Esophagus muscularis mucosa (tissue), 4 donors: ENCODE measurements around the gene ZNF750. TPM values are rescaled to one million over a fixed set of nuclear protein-coding genes. Genes with fewer than 3 reads are reported as not detected.

Experiments
- DNase-seq: peaks from one replicate; pipeline ENCODE4 v3.0.0-alpha.2; 2017; ENCODE audit errors: extremely low spot score
- H3K27ac ChIP-seq, 4 donors: fragments of 200-600 bp; sonication (generic); replicated peaks in 1 of 4; 1 replicate in 3 of 4; 2 replicates in 1 of 4; pipeline ENCODE4 v1.5.1; 2016 to 2019; ENCODE audit warnings: mild to moderate bottlenecking in 1 of 4
- H3K27me3 ChIP-seq, 4 donors: fragments of 200-600 bp; sonication (generic); one replicate each; pipeline versions ENCODE4 v1.5.1 to v1.6.0; 2016 to 2019
- H3K36me3 ChIP-seq, 4 donors: fragments of 200-600 bp; sonication (generic); one replicate each; pipeline ENCODE4 v1.5.1; 2016 to 2019
- H3K4me1 ChIP-seq, 4 donors: fragments of 200-600 bp; sonication (generic); one replicate each; pipeline ENCODE4 v1.5.1; 2016 to 2019
- H3K4me3 ChIP-seq, 4 donors: fragments of 200-600 bp; sonication (generic); 1 replicate in 2 of 4; 2 replicates in 2 of 4; pipeline ENCODE4 v1.5.1; 2016 to 2019; ENCODE audit warnings: mild to moderate bottlenecking in 4 of 4, moderate library complexity in 1 of 4
- H3K9me3 ChIP-seq, 4 donors: fragments of 200-600 bp; sonication (generic); 1 replicate in 3 of 4; 2 replicates in 1 of 4; pipeline ENCODE4 v1.5.1; 2016 to 2019
- EP300 ChIP-seq: sonication (generic); formaldehyde crosslinking; IDR thresholded peaks from one replicate; pipeline ENCODE4 v1.6.1; 2017; ENCODE audit warnings: antibody characterized with exemption
- POLR2A ChIP-seq: fragments of 450-650 bp; IDR thresholded peaks from one replicate; pipeline ENCODE4 v1.6.1; 2017; ENCODE audit warnings: antibody characterized with exemption, moderate library complexity, mild to moderate bottlenecking, low read depth
- POLR2AphosphoS5 ChIP-seq, 2 donors: sonication (generic); formaldehyde crosslinking; IDR thresholded peaks; one replicate each; pipeline ENCODE4 v1.6.1; 2017; ENCODE audit warnings: antibody characterized with exemption in 2 of 2
- WGBS: methylation state at CpG from one replicate; pipeline ENCODE4 v1.1.5; 2018; 5-methylcytosine and 5-hydroxymethylcytosine counted together
- intact Hi-C: fragments of 100-400 bp; cut with DNase I; formaldehyde crosslinking; loops from one replicate; pipeline ENCODE4 v1.15.1; 2023
- total RNA-seq, 4 donors: library from RNA; depleted of rRNA; stranded (reverse); fragments of >200 nt; gene quantifications; one replicate each; pipeline versions ENCODE4 v1.1.0 to v1.2.1, GENCODE V29; 2016
- TF ChIP-seq, protein P1 (sequence below), 3 experiments: fragments of 200-600 bp in 2 of 3; fragments of 450-650 bp in 1 of 3; sonication (generic) in 2 of 3; IDR thresholded peaks; one replicate each; pipeline ENCODE4 v1.5.1; 2017 to 2019; ENCODE audit warnings: antibody characterized with exemption in 3 of 3, mild to moderate bottlenecking in 2 of 3, moderate library complexity in 1 of 3

Gene ZNF750
- total RNA-seq, 4 donors from 2014 or later: not detected

DNA sequence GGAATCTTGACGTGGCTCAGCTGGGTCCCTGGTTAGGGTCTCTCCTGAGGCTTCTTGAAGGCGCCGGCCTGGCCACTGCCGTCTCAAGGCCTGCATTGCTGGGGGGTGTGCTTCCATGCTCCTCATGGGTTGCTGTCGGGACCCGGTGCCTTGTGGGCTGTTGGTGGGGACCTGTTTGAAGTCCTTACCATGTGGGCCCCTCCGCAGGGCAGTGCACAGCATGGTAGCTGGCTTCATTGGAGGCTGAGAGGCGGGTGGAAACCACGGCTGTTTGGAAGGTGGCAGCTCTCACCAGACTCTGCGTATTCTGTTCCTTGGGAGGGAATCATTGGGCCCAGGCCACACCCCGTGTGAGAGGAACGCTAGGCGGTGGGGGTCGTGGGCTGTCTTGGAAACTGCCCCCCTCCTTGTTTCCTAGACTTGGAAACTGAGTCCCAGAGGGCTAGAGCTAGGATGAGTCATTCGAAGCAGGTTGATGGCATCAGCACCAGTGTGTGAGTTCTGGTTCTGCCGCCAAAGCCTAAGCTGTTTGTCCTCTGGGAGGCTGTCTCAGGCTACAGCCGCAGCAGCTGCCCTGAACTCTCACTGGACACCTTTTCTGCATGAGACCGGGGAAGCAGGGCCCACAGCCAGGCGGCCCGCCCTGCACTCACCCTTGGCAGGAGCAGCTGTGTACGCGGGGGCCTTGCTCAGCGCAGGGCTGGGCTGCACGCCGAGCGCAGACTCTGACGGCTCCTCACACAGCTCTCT lies 35.2 kb downstream of the ZNF750 start:
- intact Hi-C loops: no loop called here
- peaks cover 34 to 53% (median 41%) of the 10 kb centered on the region in 4 donors for H3K4me1 ChIP-seq
- peak; percentile 93 for DNase-seq
- 71% methylated on average over 13 of the region's 27 CpGs for WGBS
- TF ChIP-seq POLR2A (no peak), POLR2AphosphoS5 (IDR thresholded peaks at IDR 0.05) (peak; percentile 68 to 87), EP300 (no peak)
- TF ChIP-seq, protein P1, sequence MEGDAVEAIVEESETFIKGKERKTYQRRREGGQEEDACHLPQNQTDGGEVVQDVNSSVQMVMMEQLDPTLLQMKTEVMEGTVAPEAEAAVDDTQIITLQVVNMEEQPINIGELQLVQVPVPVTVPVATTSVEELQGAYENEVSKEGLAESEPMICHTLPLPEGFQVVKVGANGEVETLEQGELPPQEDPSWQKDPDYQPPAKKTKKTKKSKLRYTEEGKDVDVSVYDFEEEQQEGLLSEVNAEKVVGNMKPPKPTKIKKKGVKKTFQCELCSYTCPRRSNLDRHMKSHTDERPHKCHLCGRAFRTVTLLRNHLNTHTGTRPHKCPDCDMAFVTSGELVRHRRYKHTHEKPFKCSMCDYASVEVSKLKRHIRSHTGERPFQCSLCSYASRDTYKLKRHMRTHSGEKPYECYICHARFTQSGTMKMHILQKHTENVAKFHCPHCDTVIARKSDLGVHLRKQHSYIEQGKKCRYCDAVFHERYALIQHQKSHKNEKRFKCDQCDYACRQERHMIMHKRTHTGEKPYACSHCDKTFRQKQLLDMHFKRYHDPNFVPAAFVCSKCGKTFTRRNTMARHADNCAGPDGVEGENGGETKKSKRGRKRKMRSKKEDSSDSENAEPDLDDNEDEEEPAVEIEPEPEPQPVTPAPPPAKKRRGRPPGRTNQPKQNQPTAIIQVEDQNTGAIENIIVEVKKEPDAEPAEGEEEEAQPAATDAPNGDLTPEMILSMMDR (IDR thresholded peaks at IDR 0.05): no peak
- no peak overlapping the region for H3K4me3 ChIP-seq
- peaks cover 0 to 52% (median 38%) of the 10 kb centered on the region in 4 donors for H3K36me3 ChIP-seq
- H3K9me3 ChIP-seq: no peaks in the 10 kb centered on the region
- H3K27me3 ChIP-seq: no peaks in the 10 kb centered on the region
- H3K27ac ChIP-seq: peak overlapping the region; percentile 73 to 80 (median 76)

DNA sequence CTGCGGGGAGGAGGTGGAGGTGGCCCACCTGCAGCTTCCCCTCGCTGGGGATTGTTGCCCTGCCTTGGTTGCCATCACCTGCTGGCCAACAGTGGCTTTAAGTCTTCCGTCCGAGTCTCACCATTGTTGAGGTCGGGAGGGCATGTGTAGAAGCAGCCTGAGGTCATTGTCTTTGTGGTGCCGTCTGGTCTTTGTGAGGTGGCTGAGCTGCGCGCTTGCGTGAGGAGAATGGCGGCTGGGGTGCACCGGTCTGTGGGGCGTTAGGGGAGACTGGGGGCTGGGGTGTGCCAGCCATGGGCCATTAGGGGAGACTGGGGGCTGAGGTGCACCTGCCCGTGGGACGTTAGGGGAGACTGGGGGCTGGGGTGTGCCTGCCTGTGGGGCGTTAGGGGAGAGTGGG lies 36.2 kb downstream of the ZNF750 start:
- Histone ChIP-seq H3K27me3 (no peaks in the 10 kb centered on the region), H3K36me3 (peaks cover 0 to 55% (median 40%) of the 10 kb centered on the region in 4 donors), H3K4me3 (no peak overlapping the region), H3K27ac (peak overlapping the region in 2 of 4 donors; percentile 77 to 80), H3K4me1 (peaks cover 34 to 48% (median 36%) of the 10 kb centered on the region in 4 donors), H3K9me3 (no peaks in the 10 kb centered on the region)
- DNase-seq: no peak
- TF ChIP-seq, protein P1 (IDR thresholded peaks at IDR 0.05): no peak
- TF ChIP-seq POLR2AphosphoS5 (IDR thresholded peaks at IDR 0.05) (no peak), POLR2A (no peak), EP300 (no peak)
- 89% methylated on average over 10 of the region's 15 CpGs for WGBS
- intact Hi-C loops: no loop called here

DNA sequence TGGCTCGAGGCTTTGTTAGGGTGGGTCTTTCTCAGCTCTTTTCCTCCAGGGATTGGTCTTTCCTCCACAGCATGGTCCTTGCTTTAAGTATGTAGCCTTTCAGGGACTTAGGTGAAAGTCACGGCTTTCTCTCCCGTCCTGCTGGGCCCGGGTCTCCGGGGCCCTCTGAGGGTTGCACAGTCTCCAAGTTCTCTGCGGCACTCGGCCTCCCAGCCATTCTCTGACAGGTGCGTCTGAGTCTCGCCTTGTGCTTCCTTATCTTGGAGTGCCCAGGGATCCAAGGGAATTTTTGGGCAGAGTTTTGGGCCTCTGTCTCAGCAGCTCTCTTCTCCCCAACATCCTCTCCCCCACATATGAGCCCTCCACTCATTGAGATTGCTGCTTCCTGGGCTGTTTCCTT lies 36.6 kb downstream of the ZNF750 start:
- 100% methylated on average over 7 of the region's 9 CpGs for WGBS
- TF ChIP-seq, protein P1 (IDR thresholded peaks at IDR 0.05): no peak
- TF ChIP-seq EP300 (no peak), POLR2A (no peak), POLR2AphosphoS5 (IDR thresholded peaks at IDR 0.05) (no peak)
- Histone ChIP-seq H3K36me3 (peaks cover 0 to 60% (median 42%) of the 10 kb centered on the region in 4 donors), H3K27ac (no peak overlapping the region), H3K9me3 (no peaks in the 10 kb centered on the region), H3K4me3 (no peak overlapping the region), H3K27me3 (no peaks in the 10 kb centered on the region), H3K4me1 (peaks cover 34 to 48% (median 36%) of the 10 kb centered on the region in 4 donors)
- DNase-seq: no peak
- intact Hi-C loops: no loop called here

DNA sequence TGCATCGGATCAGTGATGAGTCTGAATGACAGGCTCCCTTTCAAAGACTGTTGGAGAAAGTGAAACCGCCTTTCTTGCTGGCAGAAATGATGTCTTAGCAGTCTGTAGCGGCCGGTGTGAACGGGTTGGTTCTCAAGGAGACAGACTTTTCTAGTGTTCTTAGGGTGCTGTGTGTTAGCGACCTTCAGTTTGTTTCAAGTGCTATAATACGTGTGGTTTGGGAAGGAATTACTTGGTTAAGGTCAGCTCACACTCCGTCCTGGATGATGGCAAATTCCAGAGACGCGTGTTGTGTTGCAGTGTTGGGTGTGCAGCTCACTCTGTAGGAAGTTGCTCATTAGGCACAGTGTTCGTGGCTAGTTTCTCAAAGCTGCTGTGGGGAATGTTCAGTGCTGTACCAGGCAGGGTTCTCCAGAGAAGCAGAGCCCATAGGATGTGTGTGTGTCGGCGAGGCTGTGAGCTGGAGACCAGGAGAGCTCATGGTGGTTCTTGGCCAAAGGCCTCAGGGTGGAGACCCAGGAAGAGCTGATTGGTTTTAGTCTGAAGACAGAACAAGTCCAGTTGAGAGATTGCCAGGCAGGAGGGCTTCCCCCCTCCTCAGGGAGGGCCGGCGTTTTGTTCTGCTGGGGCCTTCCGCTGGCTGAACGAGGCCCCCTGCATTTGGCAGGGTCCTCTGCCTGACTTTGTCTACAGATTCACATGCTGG lies 37.6 kb downstream of the ZNF750 start:
- H3K36me3 ChIP-seq: peaks cover 0 to 53% (median 33%) of the 10 kb centered on the region in 4 donors
- no peak for TF ChIP-seq POLR2AphosphoS5 (IDR thresholded peaks at IDR 0.05)
- no peak for TF ChIP-seq POLR2A
- TF ChIP-seq, protein P1 (IDR thresholded peaks at IDR 0.05): no peak
- TF ChIP-seq EP300: no peak
- intact Hi-C loops: no loop called here
- peak overlapping the region in 1 of 4 donors; percentile 14 for H3K4me3 ChIP-seq
- H3K27ac ChIP-seq: peak overlapping the region in 2 of 4 donors; percentile 26 to 34
- peaks cover 27 to 48% (median 29%) of the 10 kb centered on the region in 4 donors for H3K4me1 ChIP-seq
- WGBS: 72% methylated on average over 17 of the region's 17 CpGs
- DNase-seq: no peak
- no peaks in the 10 kb centered on the region for H3K9me3 ChIP-seq
- H3K27me3 ChIP-seq: no peaks in the 10 kb centered on the region
